CD14-positive monocyte (primary cell): Measurements from ENCODE around the gene TOGARAM2. TPM values are rescaled to one million over a fixed set of nuclear protein-coding genes. Genes with fewer than 3 reads are reported as not detected.

Experiments
- DNase-seq, 3 donors: peaks; one replicate each; pipeline ENCODE4 v3.0.0-alpha.2; 2011 to 2022
- H2AFZ ChIP-seq: 2 replicates; pipeline ENCODE4 v1.6.0; 2012; ENCODE audit warnings: mild to moderate bottlenecking, low read depth, low read length, inconsistent platforms; ENCODE audit not compliant: insufficient read depth, poor library complexity, severe bottlenecking
- H3K27ac ChIP-seq, 2 donors: 1 replicate in 1 of 2; 2 replicates in 1 of 2; pipeline ENCODE4 v1.5.1; 2012 to 2013; ENCODE audit warnings: low read length in 2 of 2, control low read depth in 1 of 2, inconsistent platforms in 1 of 2, low read depth in 1 of 2, mild to moderate bottlenecking in 1 of 2
- H3K27me3 ChIP-seq, 2 donors: one replicate each; pipeline versions ENCODE4 v1.6.0 to v1.6.1; 2011 to 2013; ENCODE audit warnings: low read length in 2 of 2; ENCODE audit not compliant: control insufficient read depth in 2 of 2, insufficient read depth in 2 of 2
- H3K36me3 ChIP-seq, 2 donors: replicated peaks in 1 of 2; 1 replicate in 1 of 2; 2 replicates in 1 of 2; pipeline versions ENCODE4 v1.5.1 to v1.6.1; 2012 to 2013; ENCODE audit warnings: low read length in 2 of 2, control low read depth in 1 of 2, inconsistent platforms in 1 of 2, mild to moderate bottlenecking in 1 of 2; ENCODE audit not compliant: insufficient read depth in 2 of 2, control insufficient read depth in 1 of 2
- H3K4me1 ChIP-seq, 2 donors: 1 replicate in 1 of 2; 2 replicates in 1 of 2; pipeline versions ENCODE4 v1.5.1 to v1.6.1; 2012 to 2013; ENCODE audit warnings: low read length in 2 of 2, control low read depth in 1 of 2, inconsistent platforms in 1 of 2, mild to moderate bottlenecking in 1 of 2, moderate library complexity in 1 of 2; ENCODE audit not compliant: insufficient read depth in 2 of 2, control insufficient read depth in 1 of 2
- H3K4me2 ChIP-seq: replicated peaks from 2 replicates; pipeline ENCODE3; 2012; ENCODE audit warnings: low read length, moderate library complexity, mild to moderate bottlenecking; ENCODE audit not compliant: poor library complexity, severe bottlenecking; ENCODE audit errors: extremely low read depth
- H3K4me3 ChIP-seq, 3 experiments: fragments of 200-600 bp in 1 of 3; sonication (generic) in 1 of 3; replicated peaks in 1 of 3; 1 replicate in 2 of 3; 2 replicates in 1 of 3; pipeline ENCODE4 v1.5.1; 2011 to 2013; ENCODE audit warnings: low read length in 3 of 3, mild to moderate bottlenecking in 3 of 3, control low read depth in 2 of 3, low read depth in 2 of 3, inconsistent platforms in 1 of 3, moderate library complexity in 1 of 3
- H3K79me2 ChIP-seq: 2 replicates; pipeline ENCODE4 v1.6.0; 2012; ENCODE audit warnings: mild to moderate bottlenecking, control low read depth, inconsistent platforms, low read length, moderate library complexity; ENCODE audit not compliant: insufficient read depth
- H3K9ac ChIP-seq: 2 replicates; pipeline ENCODE4 v1.6.0; 2017; ENCODE audit warnings: low read length, mild to moderate bottlenecking; ENCODE audit not compliant: insufficient read depth, poor library complexity, severe bottlenecking
- H3K9me3 ChIP-seq, 2 donors: replicated peaks in 1 of 2; 1 replicate in 1 of 2; 2 replicates in 1 of 2; pipeline versions ENCODE4 v1.5.1 to v1.6.1; 2012 to 2013; ENCODE audit warnings: low read length in 2 of 2, control low read depth in 1 of 2; ENCODE audit not compliant: control insufficient read depth in 1 of 2, insufficient read depth in 1 of 2
- H4K20me1 ChIP-seq: 2 replicates; pipeline ENCODE4 v1.6.0; 2012; ENCODE audit warnings: mild to moderate bottlenecking, low read length, control low read depth, moderate library complexity; ENCODE audit not compliant: insufficient read depth
- H3K27ac Mint-ChIP-seq, 7 donors: one replicate each; pipeline ENCODE4 v1.8.0; 2020; ENCODE audit warnings: mild to moderate bottlenecking in 7 of 7, mixed read lengths in 7 of 7, moderate library complexity in 6 of 7, inconsistent platforms in 2 of 7
- H3K27me3 Mint-ChIP-seq, 3 donors: one replicate each; pipeline ENCODE4 v1.8.0; 2021 to 2022; ENCODE audit warnings: low read depth in 3 of 3, mild to moderate bottlenecking in 3 of 3, mixed read lengths in 3 of 3, moderate library complexity in 3 of 3, inconsistent platforms in 1 of 3
- H3K36me3 Mint-ChIP-seq, 2 donors: one replicate each; pipeline ENCODE4 v1.8.0; 2020; ENCODE audit warnings: mixed read lengths in 2 of 2, inconsistent platforms in 1 of 2, mild to moderate bottlenecking in 1 of 2
- H3K4me1 Mint-ChIP-seq: one replicate; pipeline ENCODE4 v1.8.0; 2020; ENCODE audit warnings: mild to moderate bottlenecking, mixed read lengths
- H3K4me3 Mint-ChIP-seq, 2 donors: one replicate each; pipeline ENCODE4 v1.8.0; 2020; ENCODE audit warnings: mild to moderate bottlenecking in 2 of 2, mixed read lengths in 2 of 2, moderate library complexity in 1 of 2
- H3K9me3 Mint-ChIP-seq, 7 donors: one replicate each; pipeline ENCODE4 v1.8.0; 2020 to 2022; ENCODE audit warnings: mixed read lengths in 7 of 7, mild to moderate bottlenecking in 6 of 7, moderate library complexity in 6 of 7, inconsistent platforms in 2 of 7
- CTCF ChIP-seq: fragments of 200-600 bp; IDR thresholded peaks from one replicate; pipeline ENCODE4 v1.8.0; 2022; ENCODE audit warnings: antibody characterized with exemption, mild to moderate bottlenecking
- WGBS: methylation state at CpG from one replicate; pipeline ENCODE4 v1.1.5; 2013; ENCODE audit warnings: missing lambda C conversion rate; ENCODE audit not compliant: insufficient coverage; 5-methylcytosine and 5-hydroxymethylcytosine counted together
- intact Hi-C, 2 donors: fragments of 100-400 bp; cut with micrococcal nuclease; formaldehyde crosslinking; loops; one replicate each; pipeline versions ENCODE4 v1.15.0 to v1.15.1; 2023
- polyA plus RNA-seq, 3 donors: library from polyadenylated mRNA; depleted of rRNA in 1 of 3; unstranded in 2 of 3; stranded (reverse) in 1 of 3; fragments of 300-500 nt in 2 of 3; fragments of >200 nt in 1 of 3; fragmentation: Illumina TruSeq in 2 of 3; gene quantifications; 1 replicate in 2 of 3; 2 replicates in 1 of 3; pipeline ENCODE4 v1.2.3, GENCODE V29; 2012 to 2021

Gene TOGARAM2
- polyA plus RNA-seq, 3 donors = 0.23 to 5.5 TPM; not detected in 1

- H3K27me3 Mint-ChIP-seq = no peaks in the 10 kb centered on the region
- H3K27ac ChIP-seq = no peak overlapping the region
- no peak overlapping the region for H3K4me3 ChIP-seq
- no peak overlapping the region for H3K4me2 ChIP-seq
- no peaks in the 10 kb centered on the region for H3K79me2 ChIP-seq
- intact Hi-C loops = no loop called here
- no peaks in the 10 kb centered on the region for H4K20me1 ChIP-seq
- WGBS = 97% methylated on average over 8 of the region's 10 CpGs
- no peak for TF ChIP-seq CTCF
- H3K9ac ChIP-seq = no peak overlapping the region
- DNase-seq = no peak
- peaks cover 2 to 3% of the 10 kb centered on the region in 2 donors for H3K4me1 ChIP-seq
- H3K36me3 ChIP-seq = no peaks in the 10 kb centered on the region
- no peak overlapping the region for H3K4me3 Mint-ChIP-seq
- H3K27ac Mint-ChIP-seq = no peak overlapping the region
- no peaks in the 10 kb centered on the region for H3K9me3 ChIP-seq
- H3K4me1 Mint-ChIP-seq = peaks cover 3% of the 10 kb centered on the region
- H3K36me3 Mint-ChIP-seq = no peaks in the 10 kb centered on the region
- peaks cover 0 to 3% (median 0%) of the 10 kb centered on the region in 7 donors for H3K9me3 Mint-ChIP-seq
- H3K27me3 ChIP-seq = no peaks in the 10 kb centered on the region
- H2AFZ ChIP-seq = no peak overlapping the region
Observed at GRCh38 chr2:28994074-28994473, 13.0 kb downstream of the TOGARAM2 start.

- H3K27me3 Mint-ChIP-seq = no peaks in the 10 kb centered on the region
- Histone ChIP-seq H3K9ac (no peak overlapping the region), H2AFZ (no peak overlapping the region), H3K4me2 (no peak overlapping the region), H3K79me2 (no peaks in the 10 kb centered on the region), H3K36me3 (no peaks in the 10 kb centered on the region), H3K27me3 (no peaks in the 10 kb centered on the region), H4K20me1 (no peaks in the 10 kb centered on the region), H3K4me1 (peaks cover 8 to 9% of the 10 kb centered on the region in 2 donors), H3K27ac (no peak overlapping the region), H3K9me3 (no peaks in the 10 kb centered on the region), H3K4me3 (no peak overlapping the region)
- WGBS = 99% methylated on average over 6 of the region's 7 CpGs
- intact Hi-C loops = no loop called here
- no peaks in the 10 kb centered on the region for H3K36me3 Mint-ChIP-seq
- TF ChIP-seq CTCF = no peak
- peaks cover 0 to 3% (median 0%) of the 10 kb centered on the region in 7 donors for H3K9me3 Mint-ChIP-seq
- no peak overlapping the region for H3K27ac Mint-ChIP-seq
- no peak for DNase-seq
- H3K4me3 Mint-ChIP-seq = no peak overlapping the region
- peaks cover 6% of the 10 kb centered on the region for H3K4me1 Mint-ChIP-seq
Observed at GRCh38 chr2:28994679-28995078, 13.6 kb downstream of the TOGARAM2 start.
